Stimulated activated CD8-positive, alpha-beta memory T cell treated with anti-CD3 and anti-CD28 coated beads, Interleukin-12 subunit alpha, Interleukin-12 subunit beta, amount 100 ng/mL, for 1 hour (primary cell): Measurements from ENCODE around the gene H1-8.
"Not testable (repeated sequence)": the region's sequence is repeated elsewhere in the genome, so short reads cannot be mapped to it uniquely, and the experiment has no call there.

Source experiments
- DNase-seq: peaks from one replicate; pipeline ENCODE4 v3.0.0-alpha.2; 2020; ENCODE audit warnings: low read depth

H1-8 gene

DNA sequence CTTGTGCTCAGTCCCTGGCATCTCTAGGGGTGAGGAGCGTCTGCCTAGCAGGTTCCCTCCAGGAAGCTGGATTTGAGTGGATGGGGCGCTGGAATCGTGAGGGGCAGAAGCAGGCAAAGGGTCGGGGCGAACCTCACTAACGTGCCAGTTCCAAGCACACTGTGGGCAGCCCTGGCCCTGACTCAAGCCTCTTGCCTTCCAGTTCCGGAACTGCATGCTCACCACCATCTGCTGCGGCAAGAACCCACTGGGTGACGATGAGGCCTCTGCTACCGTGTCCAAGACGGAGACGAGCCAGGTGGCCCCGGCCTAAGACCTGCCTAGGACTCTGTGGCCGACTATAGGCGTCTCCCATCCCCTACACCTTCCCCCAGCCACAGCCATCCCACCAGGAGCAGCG is 9.6 kb upstream of the H1-8 start:
- no peak for DNase-seq

DNA sequence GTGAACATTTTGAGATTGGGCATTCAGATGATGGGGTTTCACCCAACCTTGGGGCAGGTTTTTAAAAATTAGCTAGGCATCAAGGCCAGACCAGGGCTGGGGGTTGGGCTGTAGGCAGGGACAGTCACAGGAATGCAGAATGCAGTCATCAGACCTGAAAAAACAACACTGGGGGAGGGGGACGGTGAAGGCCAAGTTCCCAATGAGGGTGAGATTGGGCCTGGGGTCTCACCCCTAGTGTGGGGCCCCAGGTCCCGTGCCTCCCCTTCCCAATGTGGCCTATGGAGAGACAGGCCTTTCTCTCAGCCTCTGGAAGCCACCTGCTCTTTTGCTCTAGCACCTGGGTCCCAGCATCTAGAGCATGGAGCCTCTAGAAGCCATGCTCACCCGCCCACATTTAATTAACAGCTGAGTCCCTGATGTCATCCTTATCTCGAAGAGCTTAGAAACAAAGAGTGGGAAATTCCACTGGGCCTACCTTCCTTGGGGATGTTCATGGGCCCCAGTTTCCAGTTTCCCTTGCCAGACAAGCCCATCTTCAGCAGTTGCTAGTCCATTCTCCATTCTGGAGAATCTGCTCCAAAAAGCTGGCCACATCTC is 8.4 kb upstream of the H1-8 start:
- DNase-seq, result no peak

DNA sequence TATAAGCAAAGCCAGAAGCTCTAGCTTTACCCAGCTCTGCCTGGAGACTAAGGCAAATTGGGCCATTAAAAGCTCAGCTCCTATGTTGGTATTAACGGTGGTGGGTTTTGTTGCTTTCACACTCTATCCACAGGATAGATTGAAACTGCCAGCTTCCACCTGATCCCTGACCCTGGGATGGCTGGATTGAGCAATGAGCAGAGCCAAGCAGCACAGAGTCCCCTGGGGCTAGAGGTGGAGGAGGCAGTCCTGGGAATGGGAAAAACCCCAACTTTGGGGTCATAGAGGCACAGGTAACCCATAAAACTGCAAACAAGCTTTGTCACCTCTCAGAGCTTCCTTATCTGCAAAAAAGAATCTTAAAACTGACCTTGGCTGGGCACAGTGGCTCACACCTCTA is 7.9 kb upstream of the H1-8 start:
- no peak for DNase-seq

DNA sequence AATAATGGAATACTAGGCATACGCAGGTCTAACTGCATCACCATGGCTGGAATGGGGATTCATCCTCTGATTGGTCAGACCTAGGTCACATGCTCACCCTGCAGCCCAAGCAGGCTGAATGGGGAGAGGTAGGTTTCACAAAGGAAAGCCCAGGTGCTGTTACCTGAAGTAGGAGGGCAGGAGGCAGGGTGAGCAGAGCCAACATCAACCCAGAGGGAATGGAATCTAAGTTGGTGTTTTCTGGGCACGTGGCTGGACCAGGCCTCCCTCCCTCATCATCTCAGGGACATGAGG is 6.7 kb upstream of the H1-8 start:
- no peak for DNase-seq

DNA sequence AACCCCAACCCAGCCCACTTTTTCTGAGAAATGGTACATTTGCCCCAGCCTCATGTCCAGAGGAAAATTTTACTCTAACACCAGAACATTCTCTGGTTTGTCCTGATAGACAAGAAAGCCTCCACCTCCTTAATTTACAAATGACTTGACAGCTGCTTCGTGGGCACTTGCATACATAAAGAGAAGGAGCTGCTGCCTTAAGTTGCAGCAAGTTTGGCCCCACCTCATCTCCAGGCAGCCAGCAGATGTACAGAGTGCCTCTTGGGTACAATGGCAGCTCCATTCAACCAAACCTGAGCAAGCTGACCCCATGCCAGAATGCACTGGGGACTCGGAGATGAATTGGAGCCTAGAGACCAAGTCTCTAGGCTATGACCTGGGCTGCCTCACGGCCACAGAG is 6.2 kb upstream of the H1-8 start:
- no peak for DNase-seq

DNA sequence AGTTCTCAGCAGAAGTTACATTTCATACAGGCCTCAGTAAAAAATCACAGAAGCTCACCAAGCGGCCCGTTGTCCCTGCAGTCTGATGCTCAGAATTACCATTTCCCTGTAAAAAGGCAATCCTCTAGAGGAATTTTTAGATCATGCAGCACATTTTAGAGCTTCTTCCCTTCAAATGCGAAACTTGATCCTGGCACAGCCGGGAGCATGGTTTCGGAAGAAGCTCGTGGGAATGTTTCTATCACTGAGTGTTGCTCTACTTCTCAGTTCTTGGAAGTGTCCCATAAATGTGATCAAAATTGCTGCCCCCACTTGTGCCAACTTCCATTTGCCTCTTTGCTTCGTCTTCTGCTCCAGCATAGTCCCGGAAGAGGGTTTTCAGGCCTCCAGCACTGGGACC is 3.8 kb upstream of the H1-8 start:
- no peak for DNase-seq

DNA sequence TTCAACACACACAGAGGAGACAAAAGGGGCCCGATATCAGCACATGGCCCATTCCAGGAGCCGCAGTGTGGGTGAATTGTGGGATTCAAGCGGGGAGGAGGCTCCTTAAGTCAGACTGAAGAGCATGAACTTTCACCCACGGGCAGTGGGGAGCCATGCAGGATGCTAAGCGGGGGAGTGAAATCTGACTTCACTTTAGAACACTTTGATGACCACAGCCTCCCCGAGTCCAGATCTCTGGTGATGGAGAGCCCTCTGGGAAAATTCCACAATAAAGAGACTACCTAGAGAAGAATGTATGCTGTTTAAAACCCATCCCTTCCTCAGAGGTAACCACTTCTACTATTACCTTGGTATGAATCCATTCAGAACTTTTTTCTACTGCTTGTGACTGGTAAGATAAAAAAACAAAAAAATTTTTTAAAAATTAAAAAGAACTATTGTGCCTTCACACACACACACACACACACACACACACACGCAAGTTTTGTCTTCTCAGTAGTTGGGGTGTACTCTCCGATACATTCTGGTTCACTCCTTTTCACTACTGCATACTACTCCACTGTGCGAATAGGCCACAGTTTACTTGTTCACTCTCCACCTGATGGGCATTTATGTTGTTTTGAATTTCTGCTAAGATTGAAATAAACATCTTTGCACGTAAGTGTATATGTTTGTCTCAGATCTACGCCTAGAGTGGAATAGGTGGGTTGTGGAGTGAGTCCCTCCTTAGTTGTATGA is 2.0 kb upstream of the H1-8 start:
- no peak for DNase-seq

DNA sequence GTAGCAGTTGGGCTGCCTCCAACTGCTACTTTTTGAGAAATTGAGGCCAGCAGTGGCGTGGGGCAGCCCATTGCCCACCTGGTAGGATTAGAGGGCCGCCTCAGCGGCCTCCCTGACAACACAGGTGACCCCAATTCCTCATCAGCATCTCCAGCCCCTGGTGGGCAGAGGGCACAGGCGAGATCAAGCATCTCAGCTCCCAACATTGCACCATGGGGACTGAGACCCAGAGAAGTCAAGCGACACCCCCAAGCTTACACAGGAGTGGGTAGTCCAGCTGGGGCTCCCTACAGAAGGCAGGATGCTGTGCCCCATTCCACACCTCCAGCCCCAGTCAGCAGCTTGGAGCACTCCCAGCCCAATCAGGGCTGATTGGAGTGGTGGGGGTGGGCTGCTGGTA is 228 bp upstream of the H1-8 start:
- no peak for DNase-seq

DNA sequence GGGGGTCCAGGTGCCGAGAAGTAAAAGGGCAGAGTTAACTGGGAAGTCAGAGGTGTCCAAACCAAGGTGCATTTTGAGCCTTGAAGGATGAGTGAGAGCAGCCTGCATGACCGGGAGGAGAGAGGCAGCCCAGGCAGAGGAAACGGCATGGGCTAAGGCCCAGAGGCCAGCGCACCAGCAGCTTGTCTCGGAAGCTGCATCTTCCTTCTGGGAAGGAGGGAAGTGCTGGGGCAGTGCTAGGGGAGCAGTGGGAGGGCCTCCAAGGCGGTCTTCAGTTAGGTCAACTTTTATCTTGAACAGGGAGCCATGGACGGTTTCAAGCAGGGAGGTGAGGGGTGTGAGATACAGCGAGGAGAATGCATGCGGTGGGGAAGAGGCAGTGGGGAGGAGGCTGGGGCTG is 1.0 kb downstream of the H1-8 start:
- no peak for DNase-seq

DNA sequence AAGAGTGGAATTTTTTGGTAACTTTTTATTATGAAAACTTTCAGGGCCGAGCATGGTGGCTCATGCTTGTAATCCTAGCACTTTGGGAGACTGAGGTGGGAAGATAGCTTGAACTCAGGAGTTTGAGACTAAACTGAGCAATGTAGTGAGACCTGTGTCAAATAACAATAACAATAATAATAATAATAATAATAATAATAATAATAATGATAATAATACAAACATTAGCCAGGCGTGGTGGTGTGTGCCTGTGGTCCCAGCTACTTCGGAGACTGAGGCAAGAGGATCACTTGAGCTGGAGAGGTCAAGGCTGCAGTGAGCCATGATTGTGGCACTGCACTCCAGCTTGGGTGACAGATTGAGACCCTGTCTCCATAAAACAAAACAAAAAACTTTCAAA is 3.0 kb downstream of the H1-8 start:
- not testable (repeated sequence) for DNase-seq

DNA sequence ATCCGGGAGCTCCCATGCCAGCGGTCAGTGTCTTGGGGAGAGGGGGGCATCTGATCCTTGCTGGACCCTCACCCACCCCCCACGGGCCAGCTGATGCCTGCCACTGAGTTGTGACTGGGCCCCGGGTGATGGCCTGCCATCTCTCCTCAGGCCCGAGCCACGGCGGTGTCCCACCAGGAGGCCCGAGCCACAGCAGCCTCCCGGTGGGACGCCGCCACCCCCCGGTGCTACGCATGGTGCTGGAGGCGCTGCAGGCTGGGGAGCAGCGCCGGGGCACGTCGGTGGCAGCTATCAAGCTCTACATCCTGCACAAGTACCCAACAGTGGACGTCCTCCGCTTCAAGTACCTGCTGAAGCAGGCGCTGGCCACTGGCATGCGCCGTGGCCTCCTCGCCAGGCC is 4.3 kb downstream of the H1-8 start:
- no peak for DNase-seq

DNA sequence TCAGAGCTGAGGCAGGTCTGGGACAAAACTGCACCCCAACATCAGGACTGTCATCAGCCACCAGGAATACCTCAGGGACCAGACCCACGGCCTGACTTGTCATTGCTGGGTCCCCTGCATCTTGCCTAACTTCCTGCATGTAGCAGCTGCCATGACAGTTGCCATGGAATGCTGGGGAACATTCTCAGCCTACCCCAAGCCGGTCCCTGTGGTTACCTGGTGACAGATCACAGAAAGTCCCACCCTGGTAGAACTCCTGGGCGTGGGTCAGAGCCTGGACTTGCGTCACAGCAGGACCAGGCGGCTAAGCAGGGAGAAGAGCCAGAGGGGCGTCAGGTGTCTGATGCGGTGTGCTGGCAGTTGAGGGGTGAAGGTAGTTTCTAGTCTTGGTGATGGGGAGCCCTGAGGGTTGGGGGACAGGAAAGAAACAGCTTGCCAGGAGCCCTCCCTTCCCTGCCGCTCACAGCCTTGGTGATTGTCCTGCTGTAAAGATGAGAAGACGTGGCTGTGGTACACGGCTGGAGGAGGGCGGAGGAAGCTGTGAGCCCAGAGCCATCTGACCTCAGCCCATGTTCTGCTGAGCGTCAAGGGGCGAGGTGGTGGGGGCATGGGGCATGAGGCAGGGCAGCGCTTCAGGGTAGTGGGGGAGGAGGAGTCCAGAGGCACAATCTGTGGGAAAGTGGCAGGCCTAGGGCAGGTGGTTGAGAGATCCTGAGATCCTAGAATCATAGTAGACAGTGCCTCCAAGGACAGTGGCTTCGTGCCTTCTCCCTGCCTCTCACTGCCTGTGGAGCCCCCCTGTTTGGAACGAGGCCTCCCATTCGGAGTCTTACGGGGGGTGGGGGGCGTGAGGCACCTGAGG is 5.4 kb downstream of the H1-8 start:
- no peak for DNase-seq

DNA sequence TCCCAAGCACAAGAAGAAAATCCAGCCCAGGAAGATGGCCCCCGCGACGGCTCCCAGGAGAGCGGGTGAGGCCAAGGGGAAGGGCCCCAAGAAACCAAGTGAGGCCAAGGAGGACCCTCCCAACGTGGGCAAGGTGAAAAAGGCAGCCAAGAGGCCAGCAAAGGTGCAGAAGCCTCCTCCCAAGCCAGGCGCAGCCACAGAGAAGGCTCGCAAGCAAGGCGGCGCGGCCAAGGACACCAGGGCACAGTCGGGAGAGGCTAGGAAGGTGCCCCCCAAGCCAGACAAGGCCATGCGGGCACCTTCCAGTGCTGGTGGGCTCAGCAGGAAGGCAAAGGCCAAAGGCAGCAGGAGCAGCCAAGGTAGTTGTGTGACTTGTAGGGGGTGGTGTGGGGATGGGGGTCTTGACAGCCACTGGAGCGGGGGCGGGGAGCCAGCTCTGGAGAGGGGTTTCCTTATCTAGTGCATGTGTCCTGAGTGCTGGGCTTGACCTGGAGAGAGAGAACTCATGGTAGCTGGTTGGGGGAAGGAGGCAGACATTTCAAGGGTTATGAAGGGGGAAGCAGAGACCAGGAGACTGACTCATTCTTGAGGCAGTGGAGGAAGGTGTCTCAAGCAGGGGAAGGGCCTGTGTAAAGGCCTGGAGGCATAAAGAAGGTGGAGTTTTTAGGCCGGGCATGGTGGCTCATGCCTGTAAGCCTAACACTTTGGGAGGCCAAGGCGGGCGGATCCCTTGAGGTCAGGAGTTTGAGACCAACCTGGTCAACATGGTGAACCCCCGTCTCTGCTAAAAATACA is 6.2 kb downstream of the H1-8 start:
- no peak for DNase-seq

DNA sequence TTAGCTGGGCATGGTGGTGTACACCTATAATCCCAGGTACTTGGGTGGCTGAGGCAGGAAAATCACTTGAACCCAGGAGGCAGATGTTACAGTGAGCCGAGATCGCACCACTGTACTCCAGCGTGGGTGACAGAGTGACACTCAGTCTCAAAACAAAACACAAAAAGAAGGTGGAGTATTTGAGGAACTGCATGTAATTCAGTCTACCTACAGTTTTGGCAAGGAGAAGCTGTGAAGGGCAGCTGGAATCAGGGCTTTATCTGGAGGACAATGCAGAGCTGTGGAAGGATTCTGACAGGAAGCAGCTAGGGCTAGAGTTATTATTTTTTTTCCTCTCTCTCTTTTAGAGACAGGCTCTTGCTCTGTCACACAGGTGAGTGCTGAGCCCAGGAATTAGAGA is 6.8 kb downstream of the H1-8 start:
- DNase-seq, result no peak

DNA sequence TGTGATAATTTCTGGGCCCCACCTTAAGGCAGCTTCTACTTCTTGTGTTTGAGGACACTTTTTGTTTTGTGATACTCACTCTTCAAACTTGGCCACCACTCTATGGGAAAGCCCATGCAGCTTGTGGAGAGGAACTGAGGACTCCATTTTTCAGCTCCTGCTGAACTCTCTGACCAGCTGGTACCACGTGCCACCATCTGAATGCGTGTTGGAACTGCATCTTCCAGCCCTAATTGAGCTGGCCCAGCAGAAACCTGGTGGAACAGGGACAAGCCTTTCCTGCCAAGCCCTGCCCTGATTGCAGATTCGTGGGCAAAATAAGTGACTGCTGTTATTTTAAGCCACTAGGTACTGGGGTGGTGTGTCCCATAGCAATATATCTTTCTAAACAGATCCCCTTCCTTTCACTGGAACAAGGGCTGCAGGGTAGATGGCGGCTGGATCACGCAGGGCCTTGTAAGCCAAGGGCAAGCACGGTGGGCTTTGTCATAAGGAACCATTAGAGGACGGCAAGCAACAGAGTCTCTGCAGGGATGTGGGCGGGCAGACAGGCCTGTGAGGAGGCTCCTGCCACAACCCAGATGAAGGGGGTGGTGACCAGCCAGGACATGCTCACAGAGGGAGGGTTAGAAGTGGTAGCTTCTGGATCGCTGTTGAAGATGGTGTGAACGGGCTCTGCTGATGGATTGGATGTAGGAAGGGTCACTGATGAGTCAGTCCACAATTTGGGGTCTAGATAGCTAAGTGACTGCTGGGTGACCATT is 9.5 kb downstream of the H1-8 start:
- no peak for DNase-seq

DNA sequence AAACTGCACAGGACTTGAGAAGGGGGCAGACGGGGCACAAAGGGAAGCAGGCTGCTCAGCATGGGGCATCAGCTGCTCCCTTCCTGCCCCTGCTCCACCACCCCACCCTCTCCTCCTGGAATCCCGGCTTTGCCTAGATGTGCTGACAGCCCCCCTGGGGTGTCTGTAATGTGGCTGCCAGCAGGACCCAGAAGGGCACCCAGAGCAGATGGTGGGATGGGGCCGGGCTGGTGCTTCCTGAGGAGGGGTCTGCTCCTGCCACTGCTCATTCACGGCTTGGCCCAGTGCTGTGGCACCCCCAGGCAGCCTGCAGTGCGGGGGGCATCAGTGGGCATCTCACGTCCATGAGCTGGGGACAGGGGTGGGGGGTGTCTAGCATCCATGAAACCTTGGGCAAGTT is 10.2 kb downstream of the H1-8 start:
- no peak for DNase-seq

DNA sequence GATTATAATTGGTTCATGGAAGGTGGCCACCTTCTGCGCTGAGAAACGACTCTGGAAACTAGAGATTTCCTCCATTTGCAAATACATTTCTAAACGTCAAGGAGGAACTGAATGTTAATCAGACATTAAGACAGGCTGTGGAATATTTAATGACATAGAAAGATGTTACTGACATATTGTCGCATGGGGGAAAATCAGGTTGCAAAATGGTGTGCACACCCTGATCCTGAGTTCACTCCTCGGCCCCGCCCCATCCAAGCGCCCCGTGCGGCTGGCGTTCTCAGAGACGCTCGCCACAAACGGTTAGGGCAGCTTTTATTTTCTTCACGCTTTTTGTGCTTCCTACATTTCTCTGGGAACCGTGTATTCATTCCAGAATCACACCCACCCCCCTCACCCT is 10.7 kb downstream of the H1-8 start:
- no peak for DNase-seq

DNA sequence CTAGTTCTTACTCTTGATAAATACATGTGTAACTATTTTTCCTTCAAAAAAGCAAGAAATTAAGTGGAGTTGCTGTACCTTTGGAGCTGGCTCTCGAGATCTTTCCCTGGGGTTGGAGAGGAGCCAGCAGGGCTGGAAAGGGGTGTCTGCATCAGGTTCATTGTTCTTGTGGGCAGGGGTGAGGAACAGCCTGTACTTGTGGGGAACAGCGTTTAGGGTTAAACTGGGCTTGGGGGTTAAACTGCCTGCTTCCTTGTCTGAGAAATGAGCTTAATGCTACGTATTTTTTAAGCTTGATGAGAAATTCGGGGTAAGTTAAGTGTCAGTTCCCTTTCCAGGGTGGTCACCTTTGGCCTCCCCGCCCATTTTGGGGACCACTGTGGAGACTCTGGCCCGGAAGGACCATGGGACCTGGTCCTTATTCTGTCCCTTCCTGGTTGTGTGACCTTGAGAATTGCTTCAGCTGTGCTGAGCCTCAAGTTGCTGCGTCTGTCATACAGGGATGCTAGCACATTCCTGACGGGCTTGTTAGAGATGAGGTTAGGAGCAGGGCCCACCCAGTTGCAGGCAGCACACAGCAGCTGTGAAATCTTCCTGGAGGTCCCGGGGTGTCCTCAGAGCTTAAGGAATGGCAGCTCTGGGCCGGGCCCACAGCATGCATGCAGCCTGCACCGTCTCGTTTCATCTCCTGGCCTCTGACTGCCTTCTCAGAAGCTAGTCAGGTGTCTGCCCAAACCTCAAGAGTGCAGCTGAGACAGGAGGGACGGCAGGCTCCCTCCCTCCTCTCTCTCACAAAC is 11.6 kb downstream of the H1-8 start:
- DNase-seq, result no peak

DNA sequence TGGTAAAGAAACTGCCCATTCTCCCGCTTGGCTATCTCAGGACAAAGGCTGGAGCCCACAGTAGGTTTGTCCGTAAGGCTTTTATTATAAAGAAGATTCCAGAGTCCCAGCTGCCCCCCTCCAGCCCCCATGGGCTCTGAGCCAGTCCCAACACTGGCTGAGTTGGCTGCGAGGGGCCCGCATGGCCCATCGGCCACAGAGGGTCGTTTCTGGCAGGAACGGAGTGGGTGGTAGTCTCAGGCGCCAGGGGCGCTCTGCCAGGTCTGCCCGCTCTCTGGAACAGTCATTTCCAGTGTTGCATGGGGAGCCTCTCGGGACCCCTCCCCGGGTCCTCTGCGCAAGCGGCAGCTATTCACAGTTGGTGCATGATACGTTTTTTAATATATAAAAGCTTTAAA is 12.2 kb downstream of the H1-8 start:
- no peak for DNase-seq

DNA sequence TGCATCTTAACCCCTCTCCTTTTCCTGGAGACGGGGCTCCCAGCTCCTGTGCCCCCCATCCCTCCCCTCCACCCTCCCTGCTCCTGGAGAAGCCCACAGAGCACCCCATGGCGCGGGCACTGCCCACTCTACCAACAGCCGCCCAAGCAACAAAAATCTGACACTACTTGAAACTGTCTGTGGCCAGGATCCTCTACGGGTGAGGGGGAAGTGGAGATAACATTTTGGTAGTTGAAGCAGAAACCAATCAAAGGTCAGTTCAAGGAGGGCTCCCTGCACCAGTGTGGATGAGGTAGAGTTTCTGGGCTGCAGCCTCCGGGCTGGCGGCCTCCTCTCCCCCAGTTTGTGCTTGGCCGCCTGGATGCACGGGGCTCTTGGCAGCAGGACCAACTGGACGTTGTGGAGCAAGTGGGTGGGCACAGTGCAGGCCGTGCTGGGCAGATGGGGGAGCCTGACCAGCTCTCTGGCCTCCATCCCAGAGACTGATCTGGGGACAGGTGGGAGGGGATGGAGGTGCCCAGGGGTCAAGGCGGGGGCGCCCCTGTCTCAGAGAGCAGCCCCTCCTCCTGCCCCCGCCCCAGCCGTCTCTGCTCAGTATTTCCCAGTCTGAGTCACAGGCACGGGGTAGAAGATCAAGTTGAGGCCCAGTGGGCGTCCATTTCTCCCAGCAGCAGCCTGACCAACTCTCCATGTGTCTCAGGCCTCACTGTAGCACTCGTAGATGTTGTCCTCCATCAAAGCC is 12.8 kb downstream of the H1-8 start:
- no peak for DNase-seq

DNA sequence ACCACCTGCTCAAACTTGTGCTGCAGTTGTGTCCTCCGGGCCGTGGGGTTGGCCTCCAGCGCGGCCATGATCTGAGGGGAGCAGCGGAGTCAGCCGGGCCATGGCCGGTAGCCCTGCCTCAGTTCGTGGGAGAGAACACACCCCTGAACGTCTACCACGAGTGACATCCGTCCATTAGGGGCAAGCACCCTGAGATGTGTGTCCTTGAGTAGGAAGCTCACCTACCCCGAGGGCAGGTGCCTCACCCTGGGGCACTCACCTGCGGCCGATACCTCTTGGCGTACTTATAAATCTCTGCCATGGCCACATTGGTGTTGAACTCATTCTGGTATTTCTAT is 13.4 kb downstream of the H1-8 start:
- no peak for DNase-seq
